ENCODE measurements around the gene CLN3. TPM values are rescaled to one million over a fixed set of nuclear protein-coding genes. Genes with fewer than 3 reads are reported as not detected.

Gene CLN3
- total and polyA plus RNA-seq, 9 of the 15 experiments (the other 6 are each of a cell fraction or from before 2014, with no cell fraction given): 2.5 to 27.1 (median 11.6) TPM

- TF ChIP-seq EZH2 (IDR thresholded peaks at IDR 0.05; ENCODE audit: borderline replicate concordance, low read depth, low read length): no peak
- TF ChIP-seq ZNF740 (CRISPR knock-in tag; IDR thresholded peaks at IDR 0.05): peak; percentile 61; the same call in 1 of the 2 replicates
- no peak for TF ChIP-seq ZNF740 (tag; IDR thresholded peaks at IDR 0.05)
- TF ChIP-seq SMARCE1 (IDR thresholded peaks at IDR 0.05): peak; percentile 48; the same call in 1 of the 2 replicates
- TF ChIP-seq CBFB (CRISPR knock-in tag; IDR thresholded peaks at IDR 0.05): peak; percentile 70; the same call in 1 of the 2 replicates
- no peak for TF ChIP-seq POLR3G (IDR thresholded peaks at IDR 0.05; ENCODE audit: extremely low read depth, insufficient read length, insufficient replicate concordance)
- no peak for TF ChIP-seq ZKSCAN8 (CRISPR knock-in tag; IDR thresholded peaks at IDR 0.05)
- TF ChIP-seq MBD1 (CRISPR knock-in tag; IDR thresholded peaks at IDR 0.05): no peak
- peak; percentile 95 for TF ChIP-seq SREBF2 (CRISPR knock-in tag; IDR thresholded peaks at IDR 0.05)
- TF ChIP-seq NCOA1 (IDR thresholded peaks at IDR 0.05; ENCODE audit: low read depth): no peak
- TF ChIP-seq NFE2 (IDR thresholded peaks at IDR 0.05; ENCODE audit: low read depth): no peak
- 0 out of 2 replicates have a peak, but pooled peaks have one; percentile 2 for TF ChIP-seq OTX1 (CRISPR knock-in tag; IDR thresholded peaks at IDR 0.05)
- TF ChIP-seq PHF8 (IDR thresholded peaks at IDR 0.05; ENCODE audit: borderline replicate concordance, low read length): peak; percentile 54; the same call in 1 of the 2 replicates
- peak in 1 of 2 experiments; percentile 14 for TF ChIP-seq E2F6 (IDR thresholded peaks at IDR 0.05; ENCODE audit: borderline replicate concordance in 1 of 2, extremely low read depth in 1 of 2, insufficient read depth in 1 of 2, insufficient read length in 1 of 2, low read depth in 1 of 2, low read length in 1 of 2, poor library complexity in 1 of 2, severe bottlenecking in 1 of 2)
- no peak for TF ChIP-seq FOS (IDR thresholded peaks at IDR 0.05; ENCODE audit: extremely low read depth, insufficient read length)
- TF ChIP-seq THAP7 (CRISPR knock-in tag; IDR thresholded peaks at IDR 0.05): peak; percentile 48; the same call in 1 of the 2 replicates
- no peak for TF ChIP-seq ZNF639 (CRISPR knock-in tag; conservative IDR thresholded peaks at IDR 0.05 in 1 of 2, IDR thresholded peaks at IDR 0.05 in 1 of 2)
- TF ChIP-seq DIDO1 (tag; IDR thresholded peaks at IDR 0.05; ENCODE audit: low read depth): no peak
- no peak for TF ChIP-seq TGIF2 (CRISPR knock-in tag; IDR thresholded peaks at IDR 0.05)
- TF ChIP-seq ZNF347 (CRISPR knock-in tag; IDR thresholded peaks at IDR 0.05; ENCODE audit: low read depth): no peak
- TF ChIP-seq ZNF274 (IDR thresholded peaks at IDR 0.05; ENCODE audit: borderline replicate concordance, low read depth, low read length): no peak
These were observed 474 bp downstream of the CLN3 start (continued) for GRCh38 chr16:28491230-28491969.
